Endothelial cell of umbilical vein (primary cell): Measurements from ENCODE around the gene BEAN1. TPM values are rescaled to one million over a fixed set of nuclear protein-coding genes. Genes with fewer than 3 reads are reported as not detected.

Source experiments
- BruUV-seq: library from RNA; stranded (reverse); fragments of 400-500 nt; replicated peaks from 2 replicates; lab custom pipeline; 2021; lab: Mats Ljungman, UMichigan
- CTCF ChIA-PET: fragments of 300-600, 350-600 bp; sonication (Branson Sonifier 250); formaldehyde crosslinking; loops from one replicate; lab custom pipeline; 2021; ENCODE audit warnings: antibody characterized with exemption, inconsistent platforms; lab: Charles Lee
- POLR2A ChIA-PET: fragments of 300-600, 350-600 bp; sonication (Branson Sonifier 250); formaldehyde crosslinking; loops from one replicate; lab custom pipeline; 2021; ENCODE audit warnings: antibody characterized with exemption, inconsistent platforms; lab: Charles Lee
- DNase-seq: peaks from one replicate; pipeline ENCODE4 v3.0.0-alpha.2; 2011; ENCODE audit warnings: low read depth, low spot score
- FAIRE-seq: peaks from 2 replicates; lab custom pipeline; 2011; peaks lifted over from hg19 to GRCh38; lab: Jason Lieb, UNC
- H2AFZ ChIP-seq: 2 replicates; pipeline ENCODE4 v1.6.0; 2012; ENCODE audit warnings: low read depth, low read length, control low read depth, inconsistent platforms
- H3K27ac ChIP-seq: 2 replicates; pipeline ENCODE4 v1.5.1; 2011; ENCODE audit warnings: low read depth, mild to moderate bottlenecking, control low read depth, low read length, moderate library complexity; ENCODE audit not compliant: insufficient read depth
- H3K27me3 ChIP-seq, 2 experiments: 2 replicates each; pipeline versions ENCODE4 v1.6.0 to v1.6.1; 2011; ENCODE audit warnings: low read length in 2 of 2, mixed read lengths in 1 of 2; ENCODE audit not compliant: control insufficient read depth in 2 of 2, insufficient read depth in 2 of 2
- H3K36me3 ChIP-seq, 2 experiments: 2 replicates in 1 of 2; 3 replicates in 1 of 2; pipeline ENCODE4 v1.5.1; 2011; ENCODE audit warnings: low read length in 2 of 2, mild to moderate bottlenecking in 1 of 2, moderate library complexity in 1 of 2; ENCODE audit not compliant: control insufficient read depth in 2 of 2, insufficient read depth in 2 of 2; ENCODE audit errors: extremely low read depth in 1 of 2
- H3K4me1 ChIP-seq: 3 replicates; pipeline ENCODE4 v1.5.1; 2011; ENCODE audit warnings: mild to moderate bottlenecking, low read length; ENCODE audit not compliant: control insufficient read depth, insufficient read depth; ENCODE audit errors: extremely low read depth
- H3K4me2 ChIP-seq: 2 replicates; pipeline ENCODE4 v1.6.1; 2011; ENCODE audit warnings: low read length, control low read depth, mixed read lengths; ENCODE audit not compliant: insufficient read depth
- H3K4me3 ChIP-seq, 3 experiments: fragments of 200-600 bp in 1 of 3; sonication (generic), shearing (Covaris generic) in 1 of 3; replicated peaks in 1 of 3; 2 replicates each; pipeline ENCODE4 v1.5.1; 2011 to 2016; ENCODE audit warnings: control low read depth in 3 of 3, low read length in 3 of 3, mild to moderate bottlenecking in 2 of 3, inconsistent platforms in 1 of 3, low read depth in 1 of 3, moderate library complexity in 1 of 3; ENCODE audit not compliant: insufficient read depth in 1 of 3
- H3K79me2 ChIP-seq: 2 replicates; pipeline ENCODE4 v1.6.0; 2012; ENCODE audit warnings: low read length, inconsistent platforms; ENCODE audit not compliant: control insufficient read depth, insufficient read depth
- H3K9ac ChIP-seq: replicated peaks from 2 replicates; pipeline ENCODE3; 2011; ENCODE audit warnings: low read length, control low read depth; ENCODE audit not compliant: insufficient read depth; ENCODE audit errors: extremely low read depth
- H3K9me1 ChIP-seq: replicated peaks from 3 replicates; pipeline ENCODE4 v1.6.0; 2011; ENCODE audit warnings: mild to moderate bottlenecking, low read length; ENCODE audit not compliant: control insufficient read depth, insufficient read depth; ENCODE audit errors: extremely low read depth
- H3K9me3 ChIP-seq: replicated peaks from 2 replicates; pipeline ENCODE4 v1.5.1; 2012; ENCODE audit warnings: low read length, inconsistent platforms; ENCODE audit not compliant: control insufficient read depth, insufficient read depth
- H4K20me1 ChIP-seq: replicated peaks from 2 replicates; pipeline ENCODE3; 2011; ENCODE audit warnings: mild to moderate bottlenecking, low read length; ENCODE audit not compliant: control insufficient read depth, insufficient read depth; ENCODE audit errors: extremely low read depth
- CTCF ChIP-seq, 2 donors: IDR thresholded peaks; 1 replicate in 1 of 2; 2 replicates in 1 of 2; pipeline ENCODE4 v1.5.1; 2011; ENCODE audit warnings: low read length in 2 of 2, mild to moderate bottlenecking in 2 of 2, moderate library complexity in 2 of 2, control low read depth in 1 of 2, inconsistent platforms in 1 of 2, low read depth in 1 of 2; ENCODE audit not compliant: insufficient read depth in 1 of 2; ENCODE audit errors: extremely low read depth in 1 of 2
- EZH2 ChIP-seq: IDR thresholded peaks from 2 replicates; pipeline ENCODE4 v1.6.1; 2012; ENCODE audit warnings: borderline replicate concordance, low read depth, mild to moderate bottlenecking, moderate library complexity, low read length, inconsistent platforms; ENCODE audit not compliant: severe bottlenecking
- FOS ChIP-seq: IDR thresholded peaks from 2 replicates; pipeline ENCODE4 v1.6.1; 2011; ENCODE audit warnings: mild to moderate bottlenecking, low read length, moderate library complexity, borderline replicate concordance; ENCODE audit not compliant: insufficient read depth
- GATA2 ChIP-seq: IDR thresholded peaks from 2 replicates; pipeline ENCODE4 v1.7.0; 2011; ENCODE audit warnings: low read depth, mild to moderate bottlenecking, moderate library complexity, mixed read lengths, low read length; ENCODE audit not compliant: insufficient read length, insufficient read depth
- JUN ChIP-seq: IDR thresholded peaks from 2 replicates; pipeline ENCODE4 v1.6.1; 2011; ENCODE audit warnings: borderline replicate concordance, low read depth; ENCODE audit not compliant: insufficient read length, insufficient read depth
- MAX ChIP-seq: IDR thresholded peaks from 2 replicates; pipeline ENCODE4 v1.6.1; 2011; ENCODE audit not compliant: insufficient read depth, insufficient read length
- MYC ChIP-seq: IDR thresholded peaks from one replicate; pipeline ENCODE4 v1.6.1; 2011; ENCODE audit warnings: mild to moderate bottlenecking, low read depth, low read length
- POLR2A ChIP-seq: IDR thresholded peaks from 2 replicates; pipeline ENCODE4 v1.6.1; 2012; ENCODE audit warnings: low read depth, mild to moderate bottlenecking, control low read depth, low read length
- POLR2AphosphoS5 ChIP-seq: IDR thresholded peaks from 2 replicates; pipeline ENCODE4 v1.6.1; 2012; ENCODE audit warnings: low read depth, mild to moderate bottlenecking, control low read depth, low read length, moderate library complexity; ENCODE audit not compliant: insufficient read depth
- dilution Hi-C: fragments of 300-500 bp; cut with MboI; formaldehyde crosslinking; loops from one replicate; pipeline ENCODE4 v1.15.0; 2019; ENCODE audit warnings: low sequenced_read_pairs; ENCODE audit not compliant: extremely low pct_ligation_motif_present
- intact Hi-C: fragments of 100-400 bp; cut with micrococcal nuclease; formaldehyde crosslinking; loops from one replicate; pipeline ENCODE4 v1.10.0; 2022
- polyA plus RNA-seq, 4 experiments: library from polyadenylated mRNA; depleted of rRNA in 3 of 4; stranded (reverse) in 3 of 4; unstranded in 1 of 4; fragments of >200 nt; gene quantifications; 2 replicates each; pipeline versions ENCODE4 v1.2.1 to v1.2.3, GENCODE V29; 2011 to 2012; ENCODE audit warnings: missing spikeins in 1 of 4
- total RNA-seq: library from RNA; stranded (reverse); gene quantifications from 2 replicates; pipeline ENCODE4 v1.2.3, GENCODE V29; 2021

Gene BEAN1
- total and polyA plus RNA-seq, 2 donors (not counting 3 experiments of a cell fraction or from before 2014, with no cell fraction given): not detected

DNA sequence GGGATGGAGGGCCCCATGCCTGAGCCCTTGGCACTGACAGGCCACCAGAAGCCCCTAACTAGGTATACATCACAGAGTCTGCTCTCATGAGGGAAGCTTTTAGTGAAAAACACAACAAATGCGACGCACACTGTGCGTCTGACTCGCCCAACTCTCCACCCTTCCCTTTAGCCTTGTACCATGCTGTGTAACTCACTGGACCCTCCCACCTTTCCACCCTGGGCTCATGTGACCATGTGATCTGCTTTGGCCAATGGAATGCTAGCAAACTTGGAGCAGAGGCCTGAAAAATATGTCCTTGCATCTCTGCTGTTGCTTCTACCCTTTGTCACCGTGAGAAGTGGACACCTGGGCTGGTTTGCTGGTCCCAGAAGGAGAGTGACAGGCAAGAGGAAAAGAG, 101.2 kb downstream of the BEAN1 start:
- no peaks in the 10 kb centered on the region for H4K20me1 ChIP-seq
- H3K4me3 ChIP-seq: no peak overlapping the region
- intact Hi-C loops: no loop called here
- DNase-seq (no peak), FAIRE-seq (no peak)
- dilution Hi-C loops: no loop called here
- H3K4me1 ChIP-seq: peaks cover 15% of the 10 kb centered on the region
- TF ChIP-seq POLR2A (no peak), MAX (no peak), FOS (no peak), CTCF (IDR thresholded peaks at IDR 0.05; ENCODE audit: extremely low read depth in 1 of 2, insufficient read depth in 1 of 2, low read depth in 1 of 2, low read length in 2 of 2) (no peak), GATA2 (no peak), JUN (no peak), EZH2 (no peak), MYC (no peak), POLR2AphosphoS5 (no peak)
- H3K79me2 ChIP-seq: no peaks in the 10 kb centered on the region
- H3K27me3 ChIP-seq: no peaks in the 10 kb centered on the region
- no peaks in the 10 kb centered on the region for H3K9me3 ChIP-seq
- CTCF ChIA-PET: no interaction called here
- H2AFZ ChIP-seq: no peak overlapping the region
- peaks cover 0 to 11% of the 10 kb centered on the region in 2 experiments for H3K36me3 ChIP-seq
- POLR2A ChIA-PET: no interaction called here
- no peak overlapping the region for H3K4me2 ChIP-seq
- no peaks in the 10 kb centered on the region for H3K9me1 ChIP-seq
- no TSS peak for BruUV-seq
- H3K9ac ChIP-seq: no peak overlapping the region
- no peak overlapping the region for H3K27ac ChIP-seq
